HG02885 (cell line): ENCODE data around the gene CLK4.

Source experiments
- ATAC-seq: cut with Tn5 transposase; IDR thresholded peaks from one replicate; pipeline ENCODE4 v1.9.1; 2021; ENCODE audit warnings: mild to moderate bottlenecking; ENCODE audit not compliant: unreplicated experiment, poor library complexity

CLK4 gene

DNA sequence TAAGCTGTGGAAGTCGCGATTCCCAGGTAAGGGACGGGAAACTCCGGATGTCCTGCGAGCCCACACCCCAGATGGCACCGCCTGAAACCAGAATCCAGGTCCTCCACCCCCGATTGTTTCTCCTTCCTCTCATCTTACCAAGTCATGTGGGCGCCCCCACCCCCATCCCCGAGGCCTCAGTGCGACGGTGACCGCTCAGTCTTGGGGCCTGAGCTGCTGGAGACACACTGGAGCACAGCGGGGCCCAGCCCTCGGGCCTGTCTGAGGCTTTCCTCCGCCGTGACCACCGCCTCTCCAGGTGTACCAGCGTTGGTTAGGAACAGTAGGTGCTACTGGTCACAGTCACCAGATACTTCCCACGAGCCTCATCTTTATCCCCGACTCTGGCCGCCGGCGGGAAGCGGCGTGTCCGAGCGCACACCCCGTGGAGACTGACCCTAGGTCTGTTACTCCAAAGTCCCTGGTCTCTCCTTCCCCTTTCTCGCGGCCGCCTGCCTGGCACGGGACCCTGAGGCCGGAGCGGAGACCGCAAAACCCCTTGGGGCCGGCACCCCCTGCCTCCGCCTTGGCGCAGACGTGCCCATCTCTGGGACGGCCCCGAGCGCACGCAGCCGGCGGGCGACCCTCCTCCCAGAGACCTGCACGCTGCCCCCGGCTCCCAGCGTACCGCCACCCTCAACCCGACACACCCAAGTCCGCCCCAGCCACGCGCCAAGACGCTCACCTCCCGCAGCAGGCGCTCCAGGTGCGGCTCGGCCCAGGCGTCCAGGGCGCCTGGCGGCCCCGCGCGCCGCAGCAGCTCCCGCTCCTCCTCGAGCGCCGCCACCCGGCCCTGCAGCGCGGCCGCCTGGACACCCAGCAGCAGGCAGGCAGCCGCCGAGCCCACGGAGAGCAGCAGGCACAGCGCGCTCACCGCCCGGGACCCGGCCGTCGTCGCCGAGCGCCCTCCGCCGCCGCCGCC is 37.4 kb downstream of the CLK4 start:
- ATAC-seq, result peak; percentile 14

DNA sequence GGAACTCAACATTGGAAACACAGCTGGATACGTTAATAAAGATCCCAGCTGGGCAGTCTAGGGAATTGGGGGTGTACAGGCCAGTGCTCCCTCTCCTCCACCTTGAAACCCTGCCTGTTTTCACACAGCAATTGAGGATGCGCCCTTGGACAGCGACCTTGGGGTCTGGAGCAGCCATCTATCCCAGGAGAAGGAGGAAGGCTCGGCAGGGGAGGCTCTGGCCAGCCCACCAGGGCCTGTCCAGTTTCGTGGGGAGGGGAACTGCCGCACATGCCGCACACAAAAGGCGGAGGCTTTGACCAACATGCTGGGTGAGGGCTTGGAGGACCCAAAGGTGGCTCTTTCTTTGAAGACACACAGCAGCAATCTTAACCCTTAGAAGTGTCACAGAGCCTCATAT is 38.1 kb downstream of the CLK4 start:
- ATAC-seq, result no peak

DNA sequence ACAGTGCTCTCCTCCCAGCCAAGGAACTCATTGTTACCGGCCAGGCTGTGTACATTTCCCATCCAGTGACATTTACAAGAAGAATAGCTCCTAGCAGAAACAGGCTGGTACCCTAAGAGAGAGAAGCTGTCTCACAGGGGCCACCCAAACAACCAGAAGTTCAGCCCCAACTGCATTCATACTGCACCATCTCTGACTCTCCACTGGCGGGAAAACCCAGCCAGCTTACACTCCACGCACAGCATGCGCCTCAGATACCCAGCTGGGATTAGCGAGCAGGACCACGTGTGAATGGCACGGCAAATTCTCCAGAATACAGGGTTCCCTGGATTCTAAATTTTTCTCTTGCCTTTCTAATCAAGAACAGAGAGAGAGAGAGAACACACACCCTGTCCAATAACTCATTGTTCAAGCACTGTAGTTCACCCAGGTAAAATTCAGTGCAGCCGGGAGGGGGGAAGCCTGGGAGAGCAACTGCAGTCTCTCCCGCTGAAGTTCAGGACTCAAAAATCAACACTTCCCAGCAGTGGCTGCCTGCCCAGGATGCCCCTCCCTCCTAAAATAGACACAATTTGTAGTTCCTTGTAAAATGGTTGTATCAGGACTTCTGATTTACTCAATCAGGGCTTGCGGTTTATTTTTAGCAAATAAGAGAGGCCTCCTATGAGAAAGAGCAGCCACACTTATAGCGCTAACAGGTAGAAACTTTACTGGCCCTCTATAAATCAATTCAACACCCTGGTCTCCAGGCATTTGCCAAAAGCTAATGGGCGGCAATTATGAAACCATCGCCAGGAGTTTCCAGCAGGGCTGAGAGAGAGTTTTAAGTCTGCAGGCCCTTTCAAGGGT is 38.9 kb downstream of the CLK4 start:
- no peak for ATAC-seq

DNA sequence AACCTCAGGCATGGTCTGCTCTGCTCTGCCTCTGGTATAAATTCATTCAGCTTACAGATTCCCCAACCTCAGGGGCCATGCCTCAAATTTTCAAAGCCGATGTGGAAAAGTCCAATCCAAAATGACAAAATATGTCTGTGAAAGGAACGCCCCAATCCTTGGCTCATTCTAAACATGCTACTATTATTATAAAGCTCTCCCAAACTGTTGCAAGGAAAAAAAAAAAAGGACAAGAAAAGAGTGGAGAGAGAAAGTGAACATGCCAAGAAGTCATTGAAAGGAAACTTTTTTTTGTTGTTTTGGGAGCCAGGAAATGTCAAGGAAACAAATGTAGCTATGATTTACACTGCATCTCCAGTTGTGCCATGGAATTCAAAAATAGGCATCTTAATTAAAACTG is 40.5 kb downstream of the CLK4 start:
- no peak for ATAC-seq

DNA sequence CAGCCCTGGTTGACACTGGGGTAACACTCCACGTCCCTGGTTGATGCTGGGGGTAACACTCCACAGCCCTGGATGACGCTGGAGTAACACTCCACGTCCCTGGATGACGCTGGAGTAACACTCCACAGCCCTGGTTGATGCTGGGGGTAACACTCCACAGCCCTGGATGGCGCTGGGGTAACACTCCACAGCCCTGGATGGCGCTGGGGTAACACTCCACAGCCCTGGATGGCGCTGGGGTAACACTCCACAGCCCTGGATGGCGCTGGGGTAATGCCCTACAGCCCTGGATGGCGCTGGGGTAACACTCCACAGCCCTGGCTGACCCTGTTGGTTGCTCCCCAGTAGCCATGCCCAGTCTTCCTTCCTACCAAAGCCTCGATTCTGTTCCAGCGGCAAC is 41.4 kb downstream of the CLK4 start:
- ATAC-seq, result peak; percentile 80

DNA sequence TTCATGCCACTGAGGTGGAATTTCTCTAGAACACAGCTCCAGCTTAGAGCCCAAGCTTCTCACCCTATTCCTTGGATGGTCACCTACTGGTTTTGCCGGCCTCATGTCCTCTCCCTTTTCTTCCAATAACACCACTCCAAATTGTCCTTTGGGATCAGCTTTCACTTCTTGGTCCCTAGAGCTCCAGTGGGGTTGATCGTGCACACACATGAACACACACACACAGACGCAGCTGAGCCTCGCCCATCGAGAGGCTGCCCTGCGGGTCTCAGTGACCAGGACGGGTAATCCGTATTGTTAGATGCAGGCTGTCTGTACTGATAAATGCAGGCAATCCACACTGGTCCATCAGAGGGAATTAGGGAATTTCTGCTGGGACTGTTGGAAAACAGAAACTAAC is 43.6 kb downstream of the CLK4 start:
- no peak for ATAC-seq

DNA sequence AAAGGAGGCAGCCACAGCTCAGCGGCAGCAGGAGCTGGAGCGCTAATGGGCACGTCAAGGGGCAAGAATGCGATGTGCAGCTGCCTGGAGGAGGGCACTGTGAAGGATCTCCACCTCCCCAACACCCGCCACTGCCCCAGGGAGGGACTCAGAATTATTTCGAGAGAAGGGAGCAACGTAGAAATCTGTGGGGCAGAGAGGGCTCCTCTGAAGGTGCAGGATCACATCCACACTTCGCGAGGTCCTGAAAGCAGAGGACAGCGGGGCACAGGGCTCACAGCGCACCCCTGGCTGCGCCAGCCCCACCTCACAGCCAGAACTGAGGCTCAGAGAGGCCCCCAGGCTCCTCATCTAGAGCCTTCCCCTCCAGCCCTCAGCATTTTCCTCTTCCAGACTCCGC is 44.6 kb downstream of the CLK4 start:
- ATAC-seq, result no peak

DNA sequence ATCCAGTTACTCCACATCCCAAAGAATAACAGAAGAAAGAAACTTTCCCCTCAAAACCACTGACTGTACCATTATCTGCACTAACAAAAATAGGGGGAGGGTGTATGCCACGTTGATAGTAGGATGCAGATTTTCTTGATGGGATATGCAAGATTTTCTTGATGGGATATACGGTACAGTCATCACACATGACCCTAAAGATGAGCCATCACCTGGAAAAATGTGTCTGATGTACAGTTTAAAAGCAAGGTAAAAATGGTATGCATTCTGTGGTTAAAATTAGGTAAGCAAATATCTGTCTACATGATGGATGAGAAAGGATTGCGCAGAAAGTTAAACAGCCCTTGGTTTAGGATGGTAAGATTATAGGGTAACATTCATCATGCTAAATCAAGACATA is 45.2 kb downstream of the CLK4 start:
- no peak for ATAC-seq

DNA sequence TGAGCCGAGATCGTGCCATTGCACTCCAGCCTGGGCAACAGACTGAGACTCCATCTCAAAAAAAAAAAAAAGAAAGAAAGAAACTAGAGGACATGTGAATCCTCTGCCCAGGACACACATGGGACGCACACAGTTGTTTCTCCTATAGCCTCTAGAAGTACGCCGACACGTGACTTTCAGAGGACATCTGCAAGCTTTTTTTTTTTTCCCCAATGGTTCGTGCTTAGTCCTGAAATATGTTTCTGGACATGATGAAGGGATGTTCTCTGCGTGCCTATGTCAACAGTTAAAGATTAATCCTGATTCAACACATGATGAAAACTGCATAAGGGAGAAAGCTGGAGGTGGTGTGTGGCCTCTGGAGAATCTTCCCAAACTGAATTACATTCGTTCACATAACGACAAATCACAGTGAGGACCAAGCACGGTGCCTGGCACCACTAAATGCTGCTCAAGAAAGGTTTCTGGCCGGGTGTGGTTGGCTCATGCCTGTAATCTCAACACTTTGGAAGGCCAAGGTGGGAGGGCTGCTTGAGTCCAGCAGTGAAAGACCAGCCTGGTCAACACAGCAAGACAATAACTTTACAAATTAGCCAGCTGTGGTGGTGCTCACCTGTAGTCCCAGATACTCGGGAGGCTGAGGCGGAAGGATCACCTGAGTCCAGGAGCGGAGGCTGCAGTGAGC is 46.4 kb downstream of the CLK4 start:
- no peak for ATAC-seq

DNA sequence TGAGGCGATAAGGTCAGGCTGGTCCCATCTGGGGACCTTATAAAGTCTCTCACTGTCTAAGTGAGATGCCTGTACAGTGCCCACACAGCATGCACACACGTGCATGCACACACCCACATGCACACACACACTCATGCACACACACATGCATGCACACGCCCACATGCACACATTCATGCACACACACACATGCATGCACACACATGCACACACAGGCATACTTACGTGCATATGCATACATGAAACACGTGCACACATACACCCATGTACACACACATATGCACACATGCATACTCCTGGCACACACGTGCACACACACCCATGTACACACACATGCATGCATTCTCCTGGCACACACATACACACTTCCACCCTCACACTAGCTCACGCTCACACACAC is 48.9 kb downstream of the CLK4 start:
- ATAC-seq, result no peak

DNA sequence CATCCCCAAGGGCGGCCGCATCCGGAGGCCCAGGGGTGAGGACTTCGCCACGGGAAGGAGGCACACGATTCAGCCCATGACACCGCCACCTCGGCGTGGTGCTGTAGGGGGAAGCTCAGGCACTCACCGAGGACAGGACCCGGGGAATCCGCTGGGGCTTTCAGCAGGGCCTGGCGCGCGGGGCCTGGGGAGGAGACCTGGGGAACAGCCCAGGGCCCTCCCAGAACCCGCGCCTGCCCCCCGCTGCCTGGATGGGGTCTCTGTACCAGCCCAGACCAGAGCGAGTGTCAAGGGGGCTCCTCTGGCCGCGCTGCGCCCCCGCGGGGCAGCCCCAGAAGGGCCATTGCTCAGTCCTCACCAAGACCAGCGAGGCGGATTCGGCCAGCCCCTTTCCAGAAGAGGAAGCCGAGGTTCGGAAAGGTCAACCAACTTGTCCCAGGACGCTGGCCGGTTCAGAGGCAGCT is 49.4 kb downstream of the CLK4 start:
- ATAC-seq, result no peak

DNA sequence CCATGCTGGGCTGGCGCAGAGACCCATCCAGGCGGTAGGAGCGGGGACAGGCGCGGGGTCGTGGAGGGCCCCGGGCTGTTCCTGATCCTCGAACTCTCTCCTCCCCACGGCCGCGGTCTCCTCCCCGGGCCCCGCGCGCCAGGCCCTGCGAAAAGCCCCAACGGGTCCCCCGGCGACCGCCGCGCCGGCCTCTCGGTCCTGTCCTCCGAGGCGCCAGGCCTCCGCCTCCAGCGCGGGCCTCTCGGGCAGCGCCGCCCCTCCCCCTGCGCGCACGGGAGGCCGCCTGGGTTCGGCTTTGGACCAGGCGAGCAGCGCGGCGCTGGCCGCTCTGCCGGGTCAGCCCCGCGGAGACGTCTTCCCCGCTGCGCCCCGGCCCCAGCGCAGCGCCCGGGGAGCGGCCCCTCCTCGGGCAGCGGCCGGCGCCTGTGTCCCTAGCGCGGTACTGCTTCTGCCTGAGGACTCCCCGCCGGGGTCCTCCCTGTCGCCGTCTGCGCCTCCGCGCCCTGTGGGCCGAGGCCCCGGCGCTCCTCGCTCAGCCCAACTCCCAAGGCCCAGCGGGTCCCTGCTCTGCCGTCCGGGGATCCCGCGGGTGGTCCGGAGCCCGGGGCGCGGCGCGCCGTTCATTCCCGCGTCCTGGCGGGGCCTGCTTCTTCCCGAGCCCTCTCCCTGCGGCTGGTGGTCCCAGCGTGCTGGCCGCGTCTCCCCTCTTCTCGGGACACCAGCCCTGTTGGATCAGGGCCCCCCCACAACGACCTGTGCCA is 50.1 kb downstream of the CLK4 start:
- no peak for ATAC-seq

DNA sequence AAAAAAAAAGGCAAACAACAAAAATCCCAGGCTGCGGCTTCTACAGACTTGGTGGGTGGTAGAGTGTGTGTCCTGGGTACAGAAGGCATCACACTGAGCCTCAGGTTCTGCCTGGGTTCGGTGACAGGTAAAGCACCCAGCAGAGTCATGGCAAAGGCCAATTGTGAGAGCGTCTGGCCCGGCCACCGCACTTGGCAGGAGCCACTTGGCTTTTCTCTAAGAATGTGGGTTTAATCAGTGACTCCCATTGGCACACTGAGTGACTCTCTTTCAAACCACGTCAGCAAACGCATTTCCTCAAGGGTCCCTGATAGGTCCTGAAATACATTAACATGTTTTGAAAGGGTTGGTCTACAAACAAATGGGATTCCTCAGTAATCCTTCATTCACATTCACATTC is 53.6 kb downstream of the CLK4 start:
- no peak for ATAC-seq

DNA sequence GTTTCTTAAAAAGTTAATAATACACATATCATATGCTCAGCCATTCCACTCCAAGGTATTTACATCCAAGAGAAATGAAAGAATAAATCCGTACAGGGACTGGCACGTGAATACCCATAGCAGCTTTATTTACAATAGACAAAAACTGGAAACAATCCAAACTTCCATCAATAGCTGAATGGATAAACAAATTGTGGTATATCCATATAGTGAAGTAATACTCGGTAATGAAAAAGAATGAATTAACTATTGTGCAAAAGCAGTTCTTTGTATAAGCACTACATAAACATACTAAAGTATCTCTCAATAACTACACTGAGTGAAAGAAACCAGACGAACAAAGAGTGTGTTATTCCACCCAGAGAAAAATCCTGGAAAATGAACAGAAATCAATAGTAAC is 54.2 kb downstream of the CLK4 start:
- ATAC-seq, result no peak

DNA sequence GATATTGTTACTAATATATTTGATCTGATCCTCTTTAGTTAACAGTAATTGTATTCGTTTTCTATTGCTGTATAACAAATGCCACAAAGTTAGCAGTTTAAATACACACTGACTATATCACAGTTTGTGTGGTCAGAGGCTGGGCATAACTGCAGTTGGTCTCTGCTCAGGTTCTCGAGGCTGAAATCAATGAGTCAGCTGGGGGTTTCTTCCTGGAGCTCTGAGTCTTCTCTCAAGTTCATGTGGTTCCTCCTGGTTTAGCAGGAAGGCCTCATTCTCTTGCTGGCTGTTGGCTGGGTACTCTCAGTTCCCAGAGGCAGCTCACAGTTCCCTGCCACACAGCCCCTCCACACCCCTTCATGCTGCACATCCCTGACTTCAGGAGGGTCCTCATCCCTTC is 57.4 kb downstream of the CLK4 start:
- ATAC-seq, result no peak

DNA sequence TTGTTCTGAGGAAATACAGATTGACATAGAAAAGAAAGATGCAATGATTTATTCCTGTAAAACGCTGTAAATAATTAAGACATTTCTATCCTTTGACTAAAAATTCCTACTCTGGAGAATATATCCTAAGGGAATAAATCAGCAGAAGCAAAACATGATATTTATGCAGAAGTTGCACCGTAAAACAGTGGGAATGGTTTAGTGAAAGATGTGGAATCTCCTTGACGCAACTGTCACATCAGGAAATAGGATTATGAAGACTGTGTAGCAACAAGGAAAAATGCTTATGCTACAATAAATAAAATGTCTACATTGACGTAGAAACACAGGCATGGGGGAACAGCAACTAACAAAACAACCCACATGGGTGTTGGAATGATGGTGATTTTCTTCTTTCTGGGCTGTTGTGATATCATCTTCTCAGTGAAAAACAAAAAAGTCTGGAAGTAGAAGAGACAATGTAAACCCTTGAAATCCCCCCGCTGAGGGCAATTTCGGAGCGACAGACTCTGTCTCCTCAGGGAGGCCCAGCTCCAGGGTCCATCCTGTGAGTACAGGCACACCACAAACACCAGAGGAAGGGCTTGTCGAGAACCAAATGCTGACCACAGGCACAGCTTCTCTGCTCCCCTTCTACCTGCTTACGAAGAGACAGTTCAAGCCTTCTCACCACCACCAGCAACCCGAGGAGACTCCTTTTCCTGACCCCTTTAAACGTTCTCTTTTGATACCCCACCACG is 61.9 kb downstream of the CLK4 start:
- ATAC-seq, result no peak

DNA sequence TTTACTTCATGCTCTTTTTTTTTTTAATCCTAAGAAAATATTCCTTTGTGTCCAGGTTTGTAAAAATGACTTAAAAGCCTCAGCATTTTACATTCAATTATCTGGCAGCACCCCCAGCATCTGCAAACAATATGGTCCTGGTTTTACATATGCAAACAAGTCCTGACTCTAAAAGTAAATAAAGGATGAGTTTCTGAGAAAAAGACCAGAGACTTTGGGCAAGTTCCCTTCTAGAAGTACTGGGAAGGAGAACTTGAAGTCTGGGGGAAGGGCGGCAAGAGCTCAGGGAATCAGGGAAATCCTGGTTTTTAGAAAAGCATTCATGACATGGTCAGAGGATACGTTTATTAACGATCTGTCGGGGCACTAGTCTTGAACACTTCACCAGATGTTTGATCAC is 62.5 kb downstream of the CLK4 start:
- no peak for ATAC-seq

DNA sequence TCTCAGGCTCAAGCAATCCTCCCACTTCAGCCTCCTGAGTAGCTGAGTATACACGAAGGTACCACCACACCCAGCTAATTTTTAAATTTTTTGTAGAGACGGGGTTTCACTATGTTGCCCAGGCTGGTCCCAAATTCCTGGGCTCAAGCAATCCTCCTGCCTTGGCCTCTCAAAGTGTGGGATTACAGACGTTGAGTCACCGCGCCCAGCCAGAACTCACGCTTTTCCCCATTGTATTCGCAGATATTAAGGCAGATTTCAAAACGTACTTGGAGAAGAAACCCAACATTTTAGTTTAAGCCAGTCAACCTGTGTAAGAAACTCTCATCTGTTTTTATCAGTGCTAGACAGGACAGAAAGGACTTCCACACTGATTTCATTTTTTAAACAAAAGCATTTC is 63.2 kb downstream of the CLK4 start:
- ATAC-seq, result no peak

DNA sequence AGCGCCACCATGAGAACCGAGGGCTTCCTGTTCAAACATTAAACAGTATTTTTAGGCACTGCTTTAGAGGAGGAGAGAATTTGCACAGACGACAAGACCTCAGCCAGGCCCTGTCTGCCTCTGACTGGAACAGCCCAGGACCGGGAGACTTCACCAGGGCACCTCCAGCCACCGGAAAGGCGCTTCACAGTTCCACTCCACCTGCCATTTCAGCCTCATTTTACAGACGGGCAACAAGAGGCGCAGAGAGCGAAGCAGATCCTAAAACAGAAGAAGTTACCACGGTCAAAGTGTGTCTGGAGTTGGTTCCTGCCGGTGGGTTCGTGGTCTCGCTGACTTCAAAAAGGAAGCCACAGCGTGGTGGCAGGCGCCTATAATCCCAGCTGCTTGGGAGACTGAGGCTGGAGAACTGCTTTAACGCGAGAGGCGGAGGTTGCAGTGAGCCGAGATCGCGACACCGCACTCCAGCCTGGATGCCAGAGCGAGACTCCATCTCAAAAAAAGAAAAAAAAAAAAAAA is 65.0 kb downstream of the CLK4 start:
- no peak for ATAC-seq
